Measurements from ENCODE around the gene NLRX1. TPM values are rescaled to one million over a fixed set of nuclear protein-coding genes. Genes with fewer than 3 reads are reported as not detected.
A peak's percentile ranks its signal among the peaks of the same experiment; 100 is the strongest.
"Not testable (repeated sequence)": the region's sequence is repeated elsewhere in the genome, so short reads cannot be mapped to it uniquely, and the experiment has no call there.

The NLRX1 gene
- total RNA-seq, 2 donors from 2014 or later, result 13.5 to 21.8 TPM

GRCh38 chr11:119218141-119218878 is 49.8 kb downstream of the NLRX1 start:
- Mint-ChIP-seq H3K36me3 (peaks cover 0 to 4% of the 10 kb centered on the region in 2 donors), H3K9me3 (no peaks in the 10 kb centered on the region), H3K27ac (peak overlapping the region; percentile 12 to 82)
- DNase-seq (ENCODE audit: low spot score in 2 of 2), result no peak
- peak; percentile 100 for ATAC-seq

GRCh38 chr11:119222308-119222707 is 53.8 kb downstream of the NLRX1 start:
- H3K27ac Mint-ChIP-seq, result no peak overlapping the region
- DNase-seq (ENCODE audit: low spot score in 2 of 2), result no peak
- no peak for ATAC-seq
- no peaks in the 10 kb centered on the region for H3K9me3 Mint-ChIP-seq
- H3K36me3 Mint-ChIP-seq, result peaks cover 0 to 4% of the 10 kb centered on the region in 2 donors

GRCh38 chr11:119222891-119223290 is 54.4 kb downstream of the NLRX1 start:
- no peak overlapping the region for H3K27ac Mint-ChIP-seq
- DNase-seq (ENCODE audit: low spot score in 2 of 2) (no peak), ATAC-seq (no peak)
- peaks cover 0 to 6% of the 10 kb centered on the region in 2 donors for H3K36me3 Mint-ChIP-seq
- no peaks in the 10 kb centered on the region for H3K9me3 Mint-ChIP-seq

- H3K36me3 Mint-ChIP-seq, result peaks cover 0 to 10% of the 10 kb centered on the region in 2 donors
- ATAC-seq, result no peak
- DNase-seq (ENCODE audit: low spot score in 2 of 2), result no peak
- H3K27ac Mint-ChIP-seq, result peak overlapping the region in 1 of 2 donors; percentile 55
- H3K9me3 Mint-ChIP-seq, result no peaks in the 10 kb centered on the region
Observed at GRCh38 chr11:119223856-119224255, 55.3 kb downstream of the NLRX1 start.

- Mint-ChIP-seq H3K27ac (peak overlapping the region in 1 of 2 donors; percentile 10), H3K36me3 (peaks cover 4 to 16% of the 10 kb centered on the region in 2 donors)
- DNase-seq (ENCODE audit: low spot score in 2 of 2); H3K9me3 Mint-ChIP-seq; ATAC-seq: not testable (repeated sequence)
Observed at GRCh38 chr11:119228535-119229287, 60.2 kb downstream of the NLRX1 start.

GRCh38 chr11:119229288-119229672 is 60.8 kb downstream of the NLRX1 start:
- ATAC-seq, result no peak
- Mint-ChIP-seq H3K9me3 (no peaks in the 10 kb centered on the region), H3K36me3 (peaks cover 4 to 16% of the 10 kb centered on the region in 2 donors), H3K27ac (no peak overlapping the region)
- no peak for DNase-seq (ENCODE audit: low spot score in 2 of 2)

- H3K9me3 Mint-ChIP-seq, result no peaks in the 10 kb centered on the region
- no peak for ATAC-seq
- no peak overlapping the region for H3K27ac Mint-ChIP-seq
- no peak for DNase-seq (ENCODE audit: low spot score in 2 of 2)
- peaks cover 4 to 16% of the 10 kb centered on the region in 2 donors for H3K36me3 Mint-ChIP-seq
Observed at GRCh38 chr11:119229741-119230140, 61.2 kb downstream of the NLRX1 start.

Other genes starting within 250 kb of the NLRX1 start
- gene BCL9L, start 242.8 kb upstream of the NLRX1 start, total RNA-seq, result 10 to 100 TPM; 46.6 to 57.4 TPM
- 1 to 10 TPM in 1 of 2 donors, under 1 TPM in 1; 0.80 to 2.0 TPM for gene UPK2, start 212.4 kb upstream of the NLRX1 start, total RNA-seq
- not detected for gene FOXR1, start 197.0 kb upstream of the NLRX1 start, total RNA-seq
- gene CENATAC, start 170.6 kb upstream of the NLRX1 start, total RNA-seq, result 10 to 100 TPM; 39.0 to 60.1 TPM
- 1,000 to 10,000 TPM; 1,843 to 2,330 TPM for gene RPS25, start 150.4 kb upstream of the NLRX1 start, total RNA-seq
- 100 to 1,000 TPM in 1 of 2 donors, 10 to 100 TPM in 1; 67.3 to 123 TPM for gene TRAPPC4, start 150.0 kb upstream of the NLRX1 start, total RNA-seq
- 10 to 100 TPM; 22.3 to 33.4 TPM for gene SLC37A4, start 137.8 kb upstream of the NLRX1 start, total RNA-seq
- 100 to 1,000 TPM in 1 of 2 donors, 10 to 100 TPM in 1; 71.7 to 117 TPM for gene HYOU1, start 111.5 kb upstream of the NLRX1 start, total RNA-seq
- 10 to 100 TPM; 26.6 to 42.2 TPM for gene VPS11, start 100.9 kb upstream of the NLRX1 start, total RNA-seq
- gene HMBS, start 83.8 kb upstream of the NLRX1 start, total RNA-seq, result 10 to 100 TPM; 20.0 to 35.7 TPM
- 10 to 100 TPM; 74.7 to 79.9 TPM for gene DPAGT1, start 66.9 kb upstream of the NLRX1 start, total RNA-seq
- 10 to 100 TPM; 19.1 to 43.2 TPM for gene C2CD2L, start 61.4 kb upstream of the NLRX1 start, total RNA-seq
- gene HINFP, start 47.1 kb upstream of the NLRX1 start, total RNA-seq, result 10 to 100 TPM; 38.0 to 53.3 TPM
- under 1 TPM; 0.12 to 0.25 TPM for gene ABCG4, start 19.7 kb upstream of the NLRX1 start, total RNA-seq
- gene NHERF4, start 16.8 kb downstream of the NLRX1 start, total RNA-seq, result under 1 TPM; 0.23 to 0.30 TPM
- gene CBL, start 37.6 kb downstream of the NLRX1 start, total RNA-seq, result 10 to 100 TPM; 32.3 to 50.0 TPM
- 10 to 100 TPM in 1 of 2 donors, 1 to 10 TPM in 1; 3.5 to 15.7 TPM for gene MCAM, start 148.4 kb downstream of the NLRX1 start, total RNA-seq
- 10 to 100 TPM; 37.6 to 38.8 TPM for gene RNF26, start 165.8 kb downstream of the NLRX1 start, total RNA-seq
- gene C1QTNF5, start 172.2 kb downstream of the NLRX1 start, total RNA-seq, result not detected
- gene MFRP, start 178.0 kb downstream of the NLRX1 start, total RNA-seq, result not detected
- gene USP2, start 213.0 kb downstream of the NLRX1 start, total RNA-seq, result 1 to 10 TPM in 1 of 2 donors, under 1 TPM in 1; 0.66 to 1.3 TPM